Suprapubic skin (tissue), 4 donors: ENCODE data around the gene PEX11A. TPM values are rescaled to one million over a fixed set of nuclear protein-coding genes. Genes with fewer than 3 reads are reported as not detected.

Experiments
- DNase-seq, 2 donors: peaks; one replicate each; pipeline ENCODE4 v3.0.0-alpha.2; 2019; ENCODE audit warnings: low spot score in 2 of 2
- H3K27ac ChIP-seq: fragments of 200-600 bp; sonication (generic); one replicate; pipeline ENCODE4 v1.5.1; 2019
- H3K27me3 ChIP-seq: fragments of 200-600 bp; sonication (generic); one replicate; pipeline ENCODE4 v1.5.1; 2019
- H3K36me3 ChIP-seq: fragments of 200-600 bp; sonication (generic); one replicate; pipeline ENCODE4 v1.5.1; 2019
- H3K4me1 ChIP-seq: fragments of 200-600 bp; sonication (generic); one replicate; pipeline ENCODE4 v1.5.1; 2019
- H3K4me3 ChIP-seq: fragments of 200-600 bp; sonication (generic); one replicate; pipeline ENCODE4 v1.5.1; 2019; ENCODE audit warnings: mild to moderate bottlenecking
- H3K9me3 ChIP-seq: fragments of 200-600 bp; sonication (generic); one replicate; pipeline ENCODE4 v1.5.1; 2019
- EP300 ChIP-seq: sonication (generic); formaldehyde crosslinking; IDR thresholded peaks from one replicate; pipeline ENCODE4 v1.6.1; 2017; ENCODE audit warnings: antibody characterized with exemption
- POLR2A ChIP-seq, 2 donors: fragments of 450-650 bp; IDR thresholded peaks; one replicate each; pipeline ENCODE4 v1.6.1; 2017; ENCODE audit warnings: antibody characterized with exemption in 2 of 2, mild to moderate bottlenecking in 2 of 2, moderate library complexity in 2 of 2
- POLR2AphosphoS5 ChIP-seq, 3 donors: sonication (generic); formaldehyde crosslinking; IDR thresholded peaks; one replicate each; pipeline ENCODE4 v1.6.1; 2017; ENCODE audit warnings: antibody characterized with exemption in 3 of 3
- WGBS: methylation state at CpG from one replicate; pipeline ENCODE4 v1.1.5; 2018; 5-methylcytosine and 5-hydroxymethylcytosine counted together
- total RNA-seq, 4 donors: library from RNA; depleted of rRNA; stranded (reverse); fragments of >200 nt; gene quantifications; one replicate each; pipeline ENCODE4 v1.1.0, GENCODE V29; 2016
- TF ChIP-seq, protein P1 (sequence below), 2 donors: fragments of 200-600 bp in 1 of 2; fragments of 450-650 bp in 1 of 2; sonication (generic) in 1 of 2; IDR thresholded peaks; one replicate each; pipeline ENCODE4 v1.5.1; 2016 to 2019; ENCODE audit warnings: antibody characterized with exemption in 2 of 2, mild to moderate bottlenecking in 1 of 2, moderate library complexity in 1 of 2

PEX11A gene
- total RNA-seq, 4 donors from 2014 or later = 7.9 to 16.9 (median 10.6) TPM

DNA sequence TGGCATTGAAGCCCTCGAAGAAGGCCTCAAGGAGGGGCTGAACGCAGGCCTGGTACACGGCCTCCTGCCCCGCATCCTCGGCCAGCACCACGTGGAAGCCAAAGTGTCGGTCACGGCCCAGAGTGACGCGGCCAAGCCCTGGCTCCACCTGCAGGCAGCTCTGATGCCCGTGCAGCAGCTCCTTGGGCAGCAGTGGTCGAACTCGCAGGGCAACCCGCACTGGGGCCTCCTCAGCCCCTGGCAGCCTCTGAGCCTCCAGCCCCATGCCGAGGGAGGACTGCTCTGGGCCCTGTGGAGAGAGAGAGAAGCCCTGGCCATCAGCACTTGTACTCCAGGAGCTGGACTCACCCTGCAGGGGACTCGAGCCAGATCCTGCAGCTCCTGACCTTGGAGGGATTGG is 37.9 kb downstream of the PEX11A start:
- DNase-seq = peak; percentile 53 to 67
- Histone ChIP-seq H3K27ac (no peak overlapping the region), H3K4me3 (no peak overlapping the region), H3K9me3 (no peaks in the 10 kb centered on the region), H3K27me3 (peaks cover 13% of the 10 kb centered on the region), H3K4me1 (peaks cover 13% of the 10 kb centered on the region), H3K36me3 (no peaks in the 10 kb centered on the region)
- WGBS = 100% methylated on average over 2 of the region's 16 CpGs
- TF ChIP-seq EP300 (no peak), POLR2AphosphoS5 (IDR thresholded peaks at IDR 0.05) (no peak), POLR2A (IDR thresholded peaks at IDR 0.05) (no peak)
- TF ChIP-seq, protein P1, sequence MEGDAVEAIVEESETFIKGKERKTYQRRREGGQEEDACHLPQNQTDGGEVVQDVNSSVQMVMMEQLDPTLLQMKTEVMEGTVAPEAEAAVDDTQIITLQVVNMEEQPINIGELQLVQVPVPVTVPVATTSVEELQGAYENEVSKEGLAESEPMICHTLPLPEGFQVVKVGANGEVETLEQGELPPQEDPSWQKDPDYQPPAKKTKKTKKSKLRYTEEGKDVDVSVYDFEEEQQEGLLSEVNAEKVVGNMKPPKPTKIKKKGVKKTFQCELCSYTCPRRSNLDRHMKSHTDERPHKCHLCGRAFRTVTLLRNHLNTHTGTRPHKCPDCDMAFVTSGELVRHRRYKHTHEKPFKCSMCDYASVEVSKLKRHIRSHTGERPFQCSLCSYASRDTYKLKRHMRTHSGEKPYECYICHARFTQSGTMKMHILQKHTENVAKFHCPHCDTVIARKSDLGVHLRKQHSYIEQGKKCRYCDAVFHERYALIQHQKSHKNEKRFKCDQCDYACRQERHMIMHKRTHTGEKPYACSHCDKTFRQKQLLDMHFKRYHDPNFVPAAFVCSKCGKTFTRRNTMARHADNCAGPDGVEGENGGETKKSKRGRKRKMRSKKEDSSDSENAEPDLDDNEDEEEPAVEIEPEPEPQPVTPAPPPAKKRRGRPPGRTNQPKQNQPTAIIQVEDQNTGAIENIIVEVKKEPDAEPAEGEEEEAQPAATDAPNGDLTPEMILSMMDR (IDR thresholded peaks at IDR 0.05) = no peak

DNA sequence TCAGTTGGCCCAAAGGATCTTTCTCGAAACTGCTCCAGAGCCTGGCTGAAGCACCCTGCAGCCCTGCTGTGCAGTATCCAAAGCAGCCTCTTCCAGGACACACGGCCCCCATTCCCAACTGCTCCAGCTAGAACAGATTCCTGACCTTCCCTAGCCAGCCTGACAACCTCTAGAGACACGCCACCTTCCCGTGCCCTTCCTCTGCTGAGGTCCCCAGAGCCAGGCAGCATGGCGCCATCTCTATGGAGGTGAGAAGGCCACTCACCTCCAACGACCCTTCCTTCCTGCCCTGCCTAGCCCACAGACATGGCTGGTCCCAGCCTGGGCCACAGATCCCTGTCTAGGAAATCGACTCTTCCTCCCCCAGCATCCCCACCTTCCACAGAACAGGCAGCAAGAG is 38.4 kb downstream of the PEX11A start:
- TF ChIP-seq EP300 = no peak
- TF ChIP-seq POLR2AphosphoS5 (IDR thresholded peaks at IDR 0.05) = no peak
- TF ChIP-seq, protein P1 (IDR thresholded peaks at IDR 0.05) = no peak
- TF ChIP-seq POLR2A (IDR thresholded peaks at IDR 0.05) = no peak
- WGBS = 94% methylated on average over 5 of the region's 7 CpGs
- H3K27ac ChIP-seq = no peak overlapping the region

DNA sequence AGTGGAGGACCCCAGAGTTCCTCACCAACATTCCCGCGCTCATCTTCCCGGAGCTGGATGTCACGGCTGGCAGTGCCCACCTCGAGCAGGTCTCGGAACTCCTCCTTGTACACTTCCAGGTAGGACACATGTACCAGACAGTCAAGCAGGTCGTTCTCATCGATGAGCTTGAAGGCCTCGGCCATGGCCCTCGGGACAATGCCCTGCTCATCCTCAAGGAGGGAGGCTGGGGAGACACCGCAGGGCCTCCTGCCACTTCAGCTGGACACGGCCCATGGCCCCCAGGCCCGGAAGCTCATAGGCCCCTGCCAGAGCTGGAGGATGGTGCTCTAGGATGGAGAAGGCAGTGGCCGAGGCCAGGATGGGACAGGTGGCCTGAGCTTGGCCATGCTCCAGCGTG is 40.8 kb downstream of the PEX11A start:
- Histone ChIP-seq H3K4me1 (peaks cover 9% of the 10 kb centered on the region), H3K9me3 (no peaks in the 10 kb centered on the region), H3K27me3 (peaks cover 5% of the 10 kb centered on the region), H3K36me3 (peaks cover 7% of the 10 kb centered on the region), H3K4me3 (no peak overlapping the region), H3K27ac (no peak overlapping the region)
- TF ChIP-seq EP300 (no peak), POLR2AphosphoS5 (IDR thresholded peaks at IDR 0.05) (no peak), POLR2A (IDR thresholded peaks at IDR 0.05) (no peak)
- TF ChIP-seq, protein P1 (IDR thresholded peaks at IDR 0.05) = no peak
- DNase-seq = peak; percentile 49 to 56
- 94% methylated on average over 11 of the region's 15 CpGs for WGBS

More for the DNA sequence above, 38.4 kb downstream of the PEX11A start:
- Histone ChIP-seq H3K27me3 (peaks cover 13% of the 10 kb centered on the region), H3K36me3 (no peaks in the 10 kb centered on the region), H3K4me3 (no peak overlapping the region), H3K9me3 (no peaks in the 10 kb centered on the region), H3K4me1 (peaks cover 16% of the 10 kb centered on the region)
- DNase-seq = peak; percentile 26 to 60

DNA sequence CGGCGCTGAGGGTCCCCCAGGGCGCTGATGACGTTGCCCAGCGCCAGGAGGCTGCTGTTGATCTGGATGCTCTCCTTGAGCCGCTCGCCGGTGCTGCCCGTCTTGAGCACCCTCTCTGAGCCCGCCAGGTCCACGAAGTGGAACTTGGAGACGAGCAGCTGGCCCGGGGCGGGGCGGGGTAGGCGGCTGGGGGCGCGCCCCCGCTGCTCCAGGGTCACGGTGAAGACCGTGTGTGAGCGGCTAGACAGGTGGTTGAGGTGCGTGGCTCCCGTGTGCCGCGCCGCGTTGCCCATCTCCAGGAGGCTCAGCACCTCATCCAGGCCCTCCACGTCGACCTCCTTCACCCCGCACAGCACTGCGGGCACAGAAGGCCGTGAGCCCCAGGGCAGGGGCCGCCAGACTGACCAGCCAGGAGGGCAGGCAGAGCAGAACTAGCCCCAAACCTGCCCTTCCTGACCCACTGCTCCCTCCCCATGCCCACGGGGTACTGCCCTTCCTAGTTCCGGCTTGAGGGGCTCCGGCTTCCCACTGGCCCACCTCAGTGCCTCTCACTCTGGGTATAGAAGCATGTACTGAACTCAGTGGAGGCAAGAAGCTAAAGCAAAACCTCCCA is 41.4 kb downstream of the PEX11A start:
- 98% methylated on average over 14 of the region's 37 CpGs for WGBS
- peaks cover 8% of the 10 kb centered on the region for H3K36me3 ChIP-seq
- no peak overlapping the region for H3K4me3 ChIP-seq
- no peak for TF ChIP-seq POLR2A (IDR thresholded peaks at IDR 0.05)
- H3K9me3 ChIP-seq = no peaks in the 10 kb centered on the region
- H3K4me1 ChIP-seq = peaks cover 3% of the 10 kb centered on the region
- no peak overlapping the region for H3K27ac ChIP-seq
- peak; percentile 58 to 68 for DNase-seq
- H3K27me3 ChIP-seq = no peaks in the 10 kb centered on the region

DNA sequence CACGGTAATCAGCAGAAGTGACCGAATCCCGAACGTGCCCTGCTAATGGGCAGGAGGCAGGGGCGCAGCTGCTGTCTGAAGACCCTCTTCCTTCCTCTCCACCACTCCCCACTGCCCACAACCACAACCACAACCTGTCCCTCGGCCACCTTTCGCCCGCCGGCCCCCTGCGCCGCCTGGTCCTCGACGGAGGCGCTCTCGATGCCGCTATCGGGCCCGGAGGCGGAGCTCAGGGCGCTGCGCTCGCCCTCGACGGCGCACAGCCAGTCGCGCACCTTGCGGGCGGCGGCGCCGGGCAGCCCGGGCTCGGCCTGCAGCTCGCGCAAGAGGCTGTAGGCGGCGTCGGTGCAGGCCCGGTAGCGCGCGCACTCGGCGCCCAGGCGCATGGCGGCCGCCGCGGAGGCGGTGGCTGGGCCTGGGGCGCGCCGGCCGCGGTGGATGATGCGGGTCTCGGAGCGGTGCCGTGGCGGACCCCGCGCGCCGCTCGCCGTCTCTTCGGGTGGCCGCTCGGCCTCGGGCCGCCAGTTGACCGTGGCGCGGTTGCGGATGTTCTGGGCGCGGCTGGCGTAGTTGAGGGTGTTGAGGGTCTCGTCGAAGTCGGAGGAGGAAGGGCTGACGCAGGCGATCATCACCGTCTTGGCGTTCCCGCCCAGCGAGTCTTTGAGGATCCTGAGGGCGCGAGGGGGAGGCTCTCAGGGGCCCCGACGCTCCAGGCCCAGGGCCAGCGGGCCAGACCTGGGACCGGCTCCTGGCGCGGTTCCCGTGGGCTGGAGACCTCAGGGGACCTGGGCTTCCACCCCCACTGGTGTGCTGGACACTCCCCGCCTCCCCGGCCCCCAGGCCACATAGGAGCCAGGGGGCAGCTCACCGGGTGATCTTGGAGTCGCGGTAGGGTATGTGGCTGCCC is 42.2 kb downstream of the PEX11A start:
- 90% methylated on average over 76 of the region's 102 CpGs for WGBS

DNA sequence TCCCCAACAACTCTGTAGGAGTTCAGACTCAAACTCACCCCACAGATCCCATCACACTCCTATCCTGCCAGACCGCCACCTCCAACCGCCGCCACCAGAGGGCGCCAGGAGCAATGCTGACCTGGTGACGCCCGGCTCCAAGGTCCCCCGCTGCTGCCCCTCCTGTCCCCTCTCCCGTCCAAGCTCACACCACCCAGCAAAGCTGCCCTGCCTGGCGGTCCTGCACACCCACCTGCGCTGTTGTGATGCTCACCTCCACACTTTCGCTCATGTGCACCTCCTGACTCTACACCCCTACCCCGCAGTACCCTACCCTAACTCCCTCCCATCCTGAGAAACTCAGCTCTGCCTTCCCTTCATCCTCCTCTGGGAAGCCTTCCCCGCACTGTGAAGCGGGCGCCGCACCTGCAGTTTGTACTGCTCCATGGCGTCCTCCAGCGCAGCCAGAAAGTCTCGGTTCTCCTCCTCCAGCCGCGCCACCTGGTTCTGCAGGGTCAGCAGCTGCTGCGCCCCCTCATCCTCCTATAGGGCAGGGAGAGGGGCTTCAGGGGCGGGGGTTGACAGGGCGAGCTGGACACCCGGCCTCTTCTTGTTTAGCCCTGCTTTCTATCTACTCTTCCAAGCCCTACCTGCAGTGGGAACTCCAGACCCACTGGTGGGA is 43.2 kb downstream of the PEX11A start:
- Histone ChIP-seq H3K9me3 (no peaks in the 10 kb centered on the region), H3K4me3 (no peak overlapping the region), H3K4me1 (peaks cover 3% of the 10 kb centered on the region), H3K27ac (no peak overlapping the region), H3K27me3 (no peaks in the 10 kb centered on the region), H3K36me3 (peaks cover 8% of the 10 kb centered on the region)
- DNase-seq = peak; percentile 81 to 84
- TF ChIP-seq, protein P1 (IDR thresholded peaks at IDR 0.05) = peak; percentile 33 to 91
- TF ChIP-seq EP300 (no peak), POLR2AphosphoS5 (IDR thresholded peaks at IDR 0.05) (no peak), POLR2A (IDR thresholded peaks at IDR 0.05) (no peak)
- WGBS = 60% methylated on average over 24 of the region's 25 CpGs

More for the DNA sequence above, 42.2 kb downstream of the PEX11A start:
- H3K9me3 ChIP-seq = no peaks in the 10 kb centered on the region
- peaks cover 3% of the 10 kb centered on the region for H3K4me1 ChIP-seq
- no peaks in the 10 kb centered on the region for H3K27me3 ChIP-seq
- DNase-seq = peak; percentile 63 to 68
- H3K36me3 ChIP-seq = peaks cover 8% of the 10 kb centered on the region
- TF ChIP-seq POLR2AphosphoS5 (IDR thresholded peaks at IDR 0.05) = no peak
- H3K4me3 ChIP-seq = no peak overlapping the region
- no peak overlapping the region for H3K27ac ChIP-seq
